Activated T-cell treated with anti-CD3 and anti-CD28 coated beads, Interleukin-2, amount 50 U/mL, for 24 hours (primary cell): ENCODE results near the gene RASEF.

Source experiments
- DNase-seq: peaks from one replicate; pipeline ENCODE4 v3.0.0-alpha.2; 2020
- H3K27ac Mint-ChIP-seq: 2 replicates; pipeline ENCODE4 v1.8.0; 2020; ENCODE audit warnings: mild to moderate bottlenecking, mixed read lengths
- H3K27me3 Mint-ChIP-seq: 2 replicates; pipeline ENCODE4 v1.8.0; 2020; ENCODE audit warnings: mixed read lengths
- H3K36me3 Mint-ChIP-seq: 2 replicates; pipeline ENCODE4 v1.8.0; 2020; ENCODE audit warnings: low read depth, mixed read lengths
- H3K4me1 Mint-ChIP-seq: 2 replicates; pipeline ENCODE4 v1.8.0; 2020; ENCODE audit warnings: low read depth, mixed read lengths
- H3K4me3 Mint-ChIP-seq: 2 replicates; pipeline ENCODE4 v1.8.0; 2020; ENCODE audit warnings: mild to moderate bottlenecking, moderate library complexity, mixed read lengths
- H3K9me3 Mint-ChIP-seq: 2 replicates; pipeline ENCODE4 v1.8.0; 2020; ENCODE audit warnings: mixed read lengths

The RASEF gene

DNA sequence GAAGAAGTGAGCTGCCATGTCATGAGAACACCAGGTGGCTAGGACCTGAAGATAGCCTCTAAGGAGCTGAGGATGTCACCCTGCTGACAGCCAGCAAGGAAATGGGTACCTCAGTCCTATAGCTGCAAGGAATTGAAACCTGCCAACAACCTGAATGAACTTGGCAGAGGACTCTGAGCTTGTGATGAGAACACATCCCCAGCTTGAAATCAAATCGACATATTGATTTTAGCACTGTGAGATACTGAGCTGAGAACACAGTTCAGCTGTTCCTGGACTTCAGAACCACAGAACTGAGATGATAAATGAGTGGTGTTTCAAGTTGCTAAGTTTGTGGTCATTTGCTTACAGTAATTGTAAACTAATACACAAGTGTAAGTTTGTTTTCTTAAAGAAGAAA is 5.5 kb upstream of the RASEF start:
- Mint-ChIP-seq H3K4me3 (no peak overlapping the region), H3K27me3 (peaks cover 13% of the 10 kb centered on the region), H3K9me3 (peaks cover 3% of the 10 kb centered on the region), H3K36me3 (no peaks in the 10 kb centered on the region), H3K4me1 (no peaks in the 10 kb centered on the region), H3K27ac (no peak overlapping the region)
- no peak for DNase-seq

- H3K27me3 Mint-ChIP-seq = peaks cover 12% of the 10 kb centered on the region
Observed at GRCh38 chr9:83067579-83067978, 4.6 kb upstream of the RASEF start.

DNA sequence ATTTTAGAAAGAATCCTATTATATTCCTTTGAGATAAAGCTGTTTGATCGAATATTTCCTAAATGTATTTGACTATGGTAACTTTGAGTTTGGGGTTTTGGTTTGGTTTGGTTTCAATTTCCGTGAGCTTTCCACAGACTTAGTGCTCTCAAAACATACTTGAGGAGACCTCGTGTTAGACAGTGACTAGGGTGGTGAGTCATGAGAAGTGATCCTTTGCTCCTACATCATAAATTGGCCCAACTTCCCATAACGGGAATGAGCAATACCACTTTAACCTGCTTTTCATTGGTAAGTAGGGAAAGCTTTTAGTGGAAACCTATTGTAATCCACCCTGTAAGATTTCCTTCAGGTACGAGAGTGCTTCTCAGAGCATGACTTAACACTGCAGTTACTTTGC is 3.8 kb upstream of the RASEF start:
- Mint-ChIP-seq H3K27me3 (peaks cover 16% of the 10 kb centered on the region), H3K27ac (no peak overlapping the region), H3K36me3 (no peaks in the 10 kb centered on the region), H3K9me3 (no peaks in the 10 kb centered on the region), H3K4me1 (peaks cover 2% of the 10 kb centered on the region), H3K4me3 (no peak overlapping the region)
- no peak for DNase-seq

More at GRCh38 chr9:83067579-83067978, 4.6 kb upstream of the RASEF start:
- no peak for DNase-seq
- H3K4me1 Mint-ChIP-seq = no peaks in the 10 kb centered on the region
- H3K4me3 Mint-ChIP-seq = no peak overlapping the region
- H3K27ac Mint-ChIP-seq = no peak overlapping the region
- H3K36me3 Mint-ChIP-seq = no peaks in the 10 kb centered on the region
- H3K9me3 Mint-ChIP-seq = peaks cover under 1% of the 10 kb centered on the region

GRCh38 chr9:83065233-83065632 is 2.3 kb upstream of the RASEF start:
- peaks cover 32% of the 10 kb centered on the region for H3K27me3 Mint-ChIP-seq
- H3K36me3 Mint-ChIP-seq = no peaks in the 10 kb centered on the region

GRCh38 chr9:83061990-83062650 is 822 bp downstream of the RASEF start:
- Mint-ChIP-seq H3K27me3 (peaks cover 40% of the 10 kb centered on the region), H3K36me3 (no peaks in the 10 kb centered on the region), H3K9me3 (no peaks in the 10 kb centered on the region), H3K27ac (no peak overlapping the region), H3K4me1 (peaks cover 2% of the 10 kb centered on the region), H3K4me3 (no peak overlapping the region)
- no peak for DNase-seq

More at GRCh38 chr9:83065233-83065632, 2.3 kb upstream of the RASEF start:
- no peak for DNase-seq
- Mint-ChIP-seq H3K4me1 (peaks cover 2% of the 10 kb centered on the region), H3K9me3 (no peaks in the 10 kb centered on the region), H3K4me3 (no peak overlapping the region), H3K27ac (no peak overlapping the region)

- no peak overlapping the region for H3K27ac Mint-ChIP-seq
- no peak for DNase-seq
- H3K4me3 Mint-ChIP-seq = no peak overlapping the region
- H3K4me1 Mint-ChIP-seq = peaks cover 2% of the 10 kb centered on the region
- no peaks in the 10 kb centered on the region for H3K9me3 Mint-ChIP-seq
- H3K36me3 Mint-ChIP-seq = no peaks in the 10 kb centered on the region
- peaks cover 40% of the 10 kb centered on the region for H3K27me3 Mint-ChIP-seq
Observed at GRCh38 chr9:83061036-83061435, 1.9 kb downstream of the RASEF start.

- H3K4me3 Mint-ChIP-seq = no peak overlapping the region
- no peak overlapping the region for H3K27ac Mint-ChIP-seq
- H3K27me3 Mint-ChIP-seq = peaks cover 40% of the 10 kb centered on the region
- no peaks in the 10 kb centered on the region for H3K9me3 Mint-ChIP-seq
- no peaks in the 10 kb centered on the region for H3K36me3 Mint-ChIP-seq
- peaks cover 2% of the 10 kb centered on the region for H3K4me1 Mint-ChIP-seq
- DNase-seq = no peak
Observed at GRCh38 chr9:83060556-83060955, 2.4 kb downstream of the RASEF start.

- peaks cover 40% of the 10 kb centered on the region for H3K27me3 Mint-ChIP-seq
- no peaks in the 10 kb centered on the region for H3K36me3 Mint-ChIP-seq
- peaks cover 2% of the 10 kb centered on the region for H3K9me3 Mint-ChIP-seq
- H3K4me3 Mint-ChIP-seq = no peak overlapping the region
- no peak overlapping the region for H3K27ac Mint-ChIP-seq
- no peak for DNase-seq
- H3K4me1 Mint-ChIP-seq = peaks cover 2% of the 10 kb centered on the region
Observed at GRCh38 chr9:83059417-83059816, 3.5 kb downstream of the RASEF start.

DNA sequence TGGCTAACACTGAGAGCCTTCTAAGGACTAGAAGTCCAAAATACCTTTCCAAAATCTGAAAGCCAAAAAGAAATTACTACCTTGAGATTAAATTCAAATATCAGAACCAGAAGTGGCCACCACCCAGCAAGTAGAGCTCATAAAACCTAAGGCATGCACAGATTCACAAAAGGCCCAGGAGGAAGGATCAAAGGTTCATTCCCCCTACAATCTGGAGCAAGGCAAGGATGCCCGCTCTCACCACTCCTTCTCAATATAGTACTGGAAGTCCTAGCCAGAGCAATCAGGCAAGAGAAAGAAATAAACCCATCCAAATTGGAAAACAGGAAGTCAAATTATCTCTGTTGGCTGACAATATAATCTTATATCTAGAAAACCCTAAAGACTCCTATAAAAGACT is 6.0 kb downstream of the RASEF start:
- no peak for DNase-seq
- H3K27me3 Mint-ChIP-seq = peaks cover 25% of the 10 kb centered on the region
- H3K4me1 Mint-ChIP-seq = no peaks in the 10 kb centered on the region
- no peak overlapping the region for H3K27ac Mint-ChIP-seq
- peaks cover 2% of the 10 kb centered on the region for H3K9me3 Mint-ChIP-seq
- no peak overlapping the region for H3K4me3 Mint-ChIP-seq
- H3K36me3 Mint-ChIP-seq = no peaks in the 10 kb centered on the region

DNA sequence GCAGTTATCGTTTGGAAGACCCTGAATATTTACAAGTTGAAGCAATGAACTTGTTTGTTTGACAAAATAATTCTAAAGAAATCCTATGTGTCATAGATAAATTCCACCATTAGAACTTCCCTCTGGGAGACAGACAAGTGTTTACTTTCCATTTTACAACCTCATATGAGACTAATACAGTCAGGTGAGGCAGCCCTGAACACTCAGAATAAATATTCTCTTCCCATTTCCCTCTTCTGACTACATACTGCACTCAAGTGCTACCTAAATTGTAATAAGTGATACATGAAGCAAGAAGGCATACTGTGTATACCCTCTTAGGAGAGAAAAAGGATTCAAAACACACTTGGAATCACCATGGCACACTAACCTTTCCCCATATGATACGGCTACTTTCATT is 6.8 kb downstream of the RASEF start:
- Mint-ChIP-seq H3K27ac (no peak overlapping the region), H3K4me3 (no peak overlapping the region), H3K36me3 (no peaks in the 10 kb centered on the region), H3K4me1 (no peaks in the 10 kb centered on the region), H3K27me3 (peaks cover 17% of the 10 kb centered on the region), H3K9me3 (peaks cover 2% of the 10 kb centered on the region)
- no peak for DNase-seq

DNA sequence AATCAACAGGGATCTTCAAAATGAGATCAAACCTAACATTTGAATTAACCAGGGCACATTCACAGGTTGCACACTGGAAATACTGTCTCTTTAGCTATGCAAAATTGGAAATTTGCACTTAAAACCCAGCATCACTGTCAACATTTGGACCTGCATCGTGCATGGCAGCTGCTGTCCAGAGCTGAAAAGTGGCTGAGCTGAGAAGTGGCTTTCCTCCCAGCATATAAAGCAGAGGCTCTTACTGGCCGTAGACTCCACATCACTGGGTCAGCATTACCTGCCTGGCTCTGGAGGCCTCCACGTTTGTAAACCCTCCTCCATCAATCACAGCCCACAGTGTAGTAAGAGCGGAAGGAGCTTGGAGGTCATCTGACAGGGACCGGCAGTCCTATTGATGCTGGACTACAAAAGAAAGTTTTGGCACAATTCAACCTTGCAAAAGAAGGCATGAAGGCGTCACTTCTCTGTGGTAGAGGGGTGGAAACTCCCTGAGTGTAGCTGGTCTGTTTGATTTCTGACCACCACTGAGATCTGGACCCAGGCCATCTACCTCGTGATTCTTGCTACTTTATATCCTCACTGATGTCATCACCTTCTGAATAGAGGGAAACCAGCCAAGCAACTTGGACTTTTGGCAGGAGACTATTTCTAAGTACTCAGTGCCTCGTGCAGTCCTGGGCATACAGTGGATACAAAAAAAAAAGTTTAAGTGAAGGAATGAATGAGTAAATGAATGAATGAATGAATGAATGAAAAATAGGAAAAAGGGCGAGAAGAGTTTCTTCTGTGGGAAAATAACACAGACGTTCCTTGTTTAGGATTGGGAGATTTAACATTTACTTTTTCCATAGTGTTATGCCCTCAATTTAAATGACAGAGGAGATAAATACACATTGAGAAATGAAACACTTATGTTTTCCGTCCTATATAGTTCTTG is 14.8 kb downstream of the RASEF start:
- no peak overlapping the region for H3K4me3 Mint-ChIP-seq
- no peaks in the 10 kb centered on the region for H3K36me3 Mint-ChIP-seq
- no peaks in the 10 kb centered on the region for H3K27me3 Mint-ChIP-seq
- DNase-seq = no peak
- peaks cover 2% of the 10 kb centered on the region for H3K9me3 Mint-ChIP-seq
- no peak overlapping the region for H3K27ac Mint-ChIP-seq
- no peaks in the 10 kb centered on the region for H3K4me1 Mint-ChIP-seq

DNA sequence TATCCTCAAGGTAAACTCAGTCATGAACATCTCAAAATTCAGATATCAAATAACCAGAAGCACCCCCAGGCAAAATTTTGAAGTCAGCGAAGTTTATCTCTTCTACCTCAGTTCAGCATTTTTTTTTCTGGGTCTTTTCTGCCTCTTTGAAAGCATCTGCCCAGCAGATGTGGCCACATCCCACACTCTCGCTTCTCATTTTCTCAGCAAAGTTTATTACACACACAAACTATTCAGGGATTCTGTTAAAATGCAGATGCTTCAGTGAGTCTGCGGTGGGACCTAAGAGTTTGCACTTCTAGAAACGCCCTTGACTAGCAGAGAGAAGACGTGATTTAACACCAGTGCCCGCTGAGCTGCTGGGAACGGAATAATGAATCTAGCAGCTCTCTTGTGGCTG is 19.3 kb downstream of the RASEF start:
- H3K27me3 Mint-ChIP-seq = no peaks in the 10 kb centered on the region
- H3K4me3 Mint-ChIP-seq = no peak overlapping the region
- no peak overlapping the region for H3K27ac Mint-ChIP-seq
- no peaks in the 10 kb centered on the region for H3K36me3 Mint-ChIP-seq
- DNase-seq = no peak
- H3K4me1 Mint-ChIP-seq = no peaks in the 10 kb centered on the region
- peaks cover 2% of the 10 kb centered on the region for H3K9me3 Mint-ChIP-seq

- Mint-ChIP-seq H3K9me3 (no peaks in the 10 kb centered on the region), H3K27ac (no peak overlapping the region)
- DNase-seq = no peak
Observed at GRCh38 chr9:83041771-83042170, 21.2 kb downstream of the RASEF start.

GRCh38 chr9:83039303-83039702 is 23.6 kb downstream of the RASEF start:
- no peaks in the 10 kb centered on the region for H3K36me3 Mint-ChIP-seq
- no peaks in the 10 kb centered on the region for H3K9me3 Mint-ChIP-seq
- H3K4me3 Mint-ChIP-seq = no peak overlapping the region
- DNase-seq = no peak
- H3K4me1 Mint-ChIP-seq = no peaks in the 10 kb centered on the region
- H3K27ac Mint-ChIP-seq = no peak overlapping the region
- H3K27me3 Mint-ChIP-seq = no peaks in the 10 kb centered on the region

More at GRCh38 chr9:83041771-83042170, 21.2 kb downstream of the RASEF start:
- Mint-ChIP-seq H3K4me3 (no peak overlapping the region), H3K27me3 (no peaks in the 10 kb centered on the region), H3K36me3 (no peaks in the 10 kb centered on the region), H3K4me1 (no peaks in the 10 kb centered on the region)

- no peaks in the 10 kb centered on the region for H3K4me1 Mint-ChIP-seq
- no peaks in the 10 kb centered on the region for H3K36me3 Mint-ChIP-seq
- H3K27ac Mint-ChIP-seq = no peak overlapping the region
- H3K27me3 Mint-ChIP-seq = no peaks in the 10 kb centered on the region
- peaks cover 3% of the 10 kb centered on the region for H3K9me3 Mint-ChIP-seq
- H3K4me3 Mint-ChIP-seq = no peak overlapping the region
- DNase-seq = no peak
Observed at GRCh38 chr9:83036043-83036442, 26.9 kb downstream of the RASEF start.
